ENCODE data around the gene LIPT1.

DNA sequence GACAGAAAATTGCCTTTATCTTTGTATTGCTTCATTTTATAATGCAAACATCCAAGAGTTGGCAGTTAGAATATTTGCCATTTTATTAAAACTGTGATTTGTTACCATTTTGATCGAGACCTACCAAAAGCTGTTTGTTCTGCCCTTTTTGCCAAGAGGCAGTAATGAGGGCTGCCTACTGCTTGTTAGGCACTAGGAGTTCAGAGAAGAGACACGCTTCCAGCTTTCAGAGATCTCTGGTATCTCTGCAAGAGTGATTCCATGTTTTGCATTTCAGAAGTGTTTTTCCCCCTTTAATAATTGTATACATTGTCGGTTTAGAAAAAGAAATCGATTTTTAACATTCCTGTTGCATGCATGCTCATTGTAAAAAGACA, 26.8 kb downstream of the LIPT1 start:
- no peak for TF ChIP-seq ZFP3 (tag by site-specific recombination; IDR thresholded peaks at IDR 0.05; ENCODE audit: low read depth)
- TF ChIP-seq ZXDB (tag by site-specific recombination; IDR thresholded peaks at IDR 0.05): no peak
- TF ChIP-seq, protein P1, sequence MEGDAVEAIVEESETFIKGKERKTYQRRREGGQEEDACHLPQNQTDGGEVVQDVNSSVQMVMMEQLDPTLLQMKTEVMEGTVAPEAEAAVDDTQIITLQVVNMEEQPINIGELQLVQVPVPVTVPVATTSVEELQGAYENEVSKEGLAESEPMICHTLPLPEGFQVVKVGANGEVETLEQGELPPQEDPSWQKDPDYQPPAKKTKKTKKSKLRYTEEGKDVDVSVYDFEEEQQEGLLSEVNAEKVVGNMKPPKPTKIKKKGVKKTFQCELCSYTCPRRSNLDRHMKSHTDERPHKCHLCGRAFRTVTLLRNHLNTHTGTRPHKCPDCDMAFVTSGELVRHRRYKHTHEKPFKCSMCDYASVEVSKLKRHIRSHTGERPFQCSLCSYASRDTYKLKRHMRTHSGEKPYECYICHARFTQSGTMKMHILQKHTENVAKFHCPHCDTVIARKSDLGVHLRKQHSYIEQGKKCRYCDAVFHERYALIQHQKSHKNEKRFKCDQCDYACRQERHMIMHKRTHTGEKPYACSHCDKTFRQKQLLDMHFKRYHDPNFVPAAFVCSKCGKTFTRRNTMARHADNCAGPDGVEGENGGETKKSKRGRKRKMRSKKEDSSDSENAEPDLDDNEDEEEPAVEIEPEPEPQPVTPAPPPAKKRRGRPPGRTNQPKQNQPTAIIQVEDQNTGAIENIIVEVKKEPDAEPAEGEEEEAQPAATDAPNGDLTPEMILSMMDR (tag by site-specific recombination; IDR thresholded peaks at IDR 0.05): no peak
- TF ChIP-seq ZNF792 (tag by site-specific recombination; IDR thresholded peaks at IDR 0.05): no peak
- no peak for TF ChIP-seq ZNF768 (tag by site-specific recombination; IDR thresholded peaks at IDR 0.05)
- no peak for TF ChIP-seq ZFP41 (tag by site-specific recombination; IDR thresholded peaks at IDR 0.05; ENCODE audit: borderline replicate concordance)
- TF ChIP-seq ZNF777 (tag by site-specific recombination; IDR thresholded peaks at IDR 0.05; ENCODE audit: borderline replicate concordance): no peak

Data from HEK293 (cell line).